ENCODE data around the gene NDEL1. TPM values are rescaled to one million over a fixed set of nuclear protein-coding genes. Genes with fewer than 3 reads are reported as not detected.

Gene NDEL1
- total RNA-seq, 3 donors from 2014 or later: 57.5 to 80.5 (median 63.6) TPM

DNA sequence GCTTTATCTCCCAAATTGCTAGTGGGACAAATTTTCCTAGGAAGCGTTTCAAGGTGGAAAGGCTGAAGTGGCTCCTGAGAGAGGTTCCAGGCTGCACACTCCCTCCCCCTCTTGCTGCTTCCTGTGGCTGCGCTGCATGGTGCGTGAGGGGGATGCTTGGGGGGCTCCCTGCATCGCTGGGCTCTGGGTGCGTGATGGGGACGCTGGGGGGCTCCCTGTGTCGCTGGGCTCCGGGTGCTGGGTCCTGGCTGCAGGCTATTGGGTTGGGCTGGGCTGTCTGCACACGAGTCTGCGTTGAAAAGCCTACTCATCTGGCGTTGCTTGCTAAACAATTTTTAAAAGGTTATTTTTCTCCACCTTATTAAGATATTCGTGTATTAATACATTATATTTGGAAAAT, 30.1 kb downstream of the NDEL1 start:
- no peaks in the 10 kb centered on the region for H3K4me1 ChIP-seq (ENCODE audit: low read depth)
- no peaks in the 10 kb centered on the region for H3K9me3 ChIP-seq
- TF ChIP-seq, protein P1, sequence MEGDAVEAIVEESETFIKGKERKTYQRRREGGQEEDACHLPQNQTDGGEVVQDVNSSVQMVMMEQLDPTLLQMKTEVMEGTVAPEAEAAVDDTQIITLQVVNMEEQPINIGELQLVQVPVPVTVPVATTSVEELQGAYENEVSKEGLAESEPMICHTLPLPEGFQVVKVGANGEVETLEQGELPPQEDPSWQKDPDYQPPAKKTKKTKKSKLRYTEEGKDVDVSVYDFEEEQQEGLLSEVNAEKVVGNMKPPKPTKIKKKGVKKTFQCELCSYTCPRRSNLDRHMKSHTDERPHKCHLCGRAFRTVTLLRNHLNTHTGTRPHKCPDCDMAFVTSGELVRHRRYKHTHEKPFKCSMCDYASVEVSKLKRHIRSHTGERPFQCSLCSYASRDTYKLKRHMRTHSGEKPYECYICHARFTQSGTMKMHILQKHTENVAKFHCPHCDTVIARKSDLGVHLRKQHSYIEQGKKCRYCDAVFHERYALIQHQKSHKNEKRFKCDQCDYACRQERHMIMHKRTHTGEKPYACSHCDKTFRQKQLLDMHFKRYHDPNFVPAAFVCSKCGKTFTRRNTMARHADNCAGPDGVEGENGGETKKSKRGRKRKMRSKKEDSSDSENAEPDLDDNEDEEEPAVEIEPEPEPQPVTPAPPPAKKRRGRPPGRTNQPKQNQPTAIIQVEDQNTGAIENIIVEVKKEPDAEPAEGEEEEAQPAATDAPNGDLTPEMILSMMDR (IDR thresholded peaks at IDR 0.05): no peak
- intact Hi-C loops (cut with DNase I, micrococcal nuclease): no loop called here
- DNase-seq (no peak), ATAC-seq (no peak)
- H3K36me3 ChIP-seq (ENCODE audit: low read depth): peaks cover 3% of the 10 kb centered on the region
- no peak overlapping the region for H3K4me3 ChIP-seq

DNA sequence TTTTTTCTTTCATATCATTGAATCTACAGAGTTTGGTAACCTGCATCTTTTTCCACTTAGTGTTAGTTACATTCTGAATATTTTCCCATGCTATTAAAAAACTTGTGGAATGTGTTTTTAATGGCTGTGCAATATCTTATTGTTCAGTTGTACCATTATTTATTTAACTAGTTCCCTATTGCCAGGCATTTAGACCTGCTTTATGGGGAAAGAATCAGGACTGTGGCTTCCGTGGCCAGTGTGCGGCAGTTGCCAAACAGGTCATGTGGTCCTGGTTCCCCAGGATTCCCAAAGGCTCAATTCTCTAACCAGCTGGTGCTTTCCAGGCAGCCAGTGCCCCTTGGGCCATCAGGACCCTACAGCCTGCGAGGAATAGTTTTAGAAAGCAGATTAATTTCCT, 30.8 kb downstream of the NDEL1 start:
- Histone ChIP-seq H3K36me3 (ENCODE audit: low read depth) (peaks cover 3% of the 10 kb centered on the region), H3K4me1 (ENCODE audit: low read depth) (no peaks in the 10 kb centered on the region), H3K9me3 (no peaks in the 10 kb centered on the region), H3K4me3 (no peak overlapping the region)
- ATAC-seq: no peak
- TF ChIP-seq, protein P1 (IDR thresholded peaks at IDR 0.05): no peak
- DNase-seq: no peak
- intact Hi-C loops (cut with DNase I, micrococcal nuclease): no loop called here

DNA sequence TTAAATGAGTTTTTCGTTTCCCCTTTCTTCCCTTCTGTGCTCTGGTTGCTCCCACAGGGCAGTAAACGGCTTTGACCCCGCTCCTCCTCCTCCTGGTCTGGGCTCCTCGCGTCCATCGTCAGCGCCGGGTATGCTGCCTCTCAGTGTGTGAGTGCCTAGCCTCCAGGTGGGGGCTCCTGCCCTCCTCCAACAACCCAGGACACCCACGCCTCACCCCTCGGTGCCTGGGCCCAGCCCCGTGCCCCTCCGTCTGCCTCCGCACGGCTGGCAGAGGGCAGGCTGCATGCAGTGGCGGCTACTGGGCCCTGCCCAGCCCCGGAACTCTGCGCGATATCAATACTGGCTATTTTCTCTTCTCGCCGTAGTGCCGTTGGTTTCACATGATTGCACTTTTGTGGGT, 31.2 kb downstream of the NDEL1 start:
- Histone ChIP-seq H3K4me1 (ENCODE audit: low read depth) (no peaks in the 10 kb centered on the region), H3K9me3 (no peaks in the 10 kb centered on the region), H3K4me3 (no peak overlapping the region), H3K36me3 (ENCODE audit: low read depth) (peaks cover 3% of the 10 kb centered on the region)
- ATAC-seq: no peak
- DNase-seq: no peak
- intact Hi-C loops (cut with DNase I, micrococcal nuclease): no loop called here
- TF ChIP-seq, protein P1 (IDR thresholded peaks at IDR 0.05): no peak

- Histone ChIP-seq H3K36me3 (ENCODE audit: low read depth) (peaks cover 6% of the 10 kb centered on the region), H3K9me3 (no peaks in the 10 kb centered on the region), H3K4me1 (ENCODE audit: low read depth) (no peaks in the 10 kb centered on the region), H3K4me3 (no peak overlapping the region)
- TF ChIP-seq, protein P1 (IDR thresholded peaks at IDR 0.05): no peak
- DNase-seq (no peak), ATAC-seq (no peak)
- intact Hi-C loops (cut with DNase I, micrococcal nuclease): no loop called here
Observed at GRCh38 chr17:8467527-8467926, 31.8 kb downstream of the NDEL1 start.

DNA sequence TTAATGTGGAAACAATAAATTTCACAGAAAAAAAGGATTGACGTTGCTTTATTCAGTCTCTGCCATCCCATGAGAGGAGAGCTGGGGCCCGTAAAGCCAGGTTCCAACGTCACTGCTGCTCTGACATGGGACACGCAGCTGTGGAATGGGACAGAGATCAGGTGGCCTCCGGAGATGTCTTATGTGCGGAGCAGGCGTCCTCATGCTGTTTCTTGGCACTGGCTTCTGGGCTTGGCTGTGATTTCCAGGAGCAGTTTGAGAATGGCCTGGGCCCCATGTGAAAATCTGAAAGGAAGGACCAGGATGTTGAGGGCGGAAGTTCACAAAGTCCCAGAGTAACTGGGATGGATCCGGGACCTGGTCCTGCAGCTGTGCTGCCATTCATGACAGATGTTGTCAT, 32.4 kb downstream of the NDEL1 start:
- ATAC-seq: no peak
- no peaks in the 10 kb centered on the region for H3K9me3 ChIP-seq

More for the DNA sequence above, 32.4 kb downstream of the NDEL1 start:
- H3K36me3 ChIP-seq (ENCODE audit: low read depth): peaks cover 6% of the 10 kb centered on the region
- H3K4me3 ChIP-seq: no peak overlapping the region
- TF ChIP-seq, protein P1 (IDR thresholded peaks at IDR 0.05): no peak
- DNase-seq: no peak
- no peaks in the 10 kb centered on the region for H3K4me1 ChIP-seq (ENCODE audit: low read depth)
- intact Hi-C loops (cut with DNase I, micrococcal nuclease): no loop called here

Measured in mucosa of descending colon (tissue), 3 donors.